ENCODE measurements around the gene NINJ1. TPM values are rescaled to one million over a fixed set of nuclear protein-coding genes. Genes with fewer than 3 reads are reported as not detected.
"Not testable (repeated sequence)": the region's sequence is repeated elsewhere in the genome, so short reads cannot be mapped to it uniquely, and the experiment has no call there.

NINJ1 gene
- total and polyA plus RNA-seq, 8 donors = 9.3 to 153 (median 34.6) TPM

DNA sequence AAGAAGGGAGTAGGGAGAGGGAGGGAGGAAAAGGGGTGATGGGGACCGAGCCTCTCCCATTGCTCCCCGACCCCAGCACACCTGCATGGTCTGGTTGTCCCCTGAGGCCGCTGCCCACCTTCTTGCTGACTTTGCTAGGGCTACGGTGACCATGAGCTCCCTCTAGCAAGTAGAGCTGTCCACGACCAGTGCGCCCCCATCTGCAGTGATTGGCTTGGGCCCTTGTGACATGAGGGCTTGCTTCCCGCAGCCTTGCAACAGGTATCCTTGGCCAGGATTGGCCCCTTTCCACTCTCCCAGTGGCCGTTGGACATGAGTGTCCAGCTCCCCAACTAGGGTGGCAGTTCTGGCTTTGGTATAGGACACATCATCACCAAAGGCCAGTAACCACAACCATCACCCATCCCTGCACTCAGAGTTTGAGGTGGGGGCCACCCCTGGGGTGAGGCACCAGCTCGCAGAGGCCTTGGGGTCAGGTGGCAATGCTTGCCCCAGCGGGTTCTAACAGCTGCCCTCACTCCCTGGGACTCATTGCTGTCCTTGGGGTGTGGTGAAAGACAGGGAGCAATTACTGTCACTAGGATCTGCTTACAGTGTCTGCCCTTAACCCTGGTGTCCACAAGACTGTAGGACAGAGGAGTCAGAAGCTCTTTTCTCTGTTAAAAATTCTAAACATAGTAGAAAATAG lies 17.2 kb upstream of the NINJ1 start:
- TF ChIP-seq POLR2A (IDR thresholded peaks at IDR 0.05) = no peak
- TF ChIP-seq, protein P1, sequence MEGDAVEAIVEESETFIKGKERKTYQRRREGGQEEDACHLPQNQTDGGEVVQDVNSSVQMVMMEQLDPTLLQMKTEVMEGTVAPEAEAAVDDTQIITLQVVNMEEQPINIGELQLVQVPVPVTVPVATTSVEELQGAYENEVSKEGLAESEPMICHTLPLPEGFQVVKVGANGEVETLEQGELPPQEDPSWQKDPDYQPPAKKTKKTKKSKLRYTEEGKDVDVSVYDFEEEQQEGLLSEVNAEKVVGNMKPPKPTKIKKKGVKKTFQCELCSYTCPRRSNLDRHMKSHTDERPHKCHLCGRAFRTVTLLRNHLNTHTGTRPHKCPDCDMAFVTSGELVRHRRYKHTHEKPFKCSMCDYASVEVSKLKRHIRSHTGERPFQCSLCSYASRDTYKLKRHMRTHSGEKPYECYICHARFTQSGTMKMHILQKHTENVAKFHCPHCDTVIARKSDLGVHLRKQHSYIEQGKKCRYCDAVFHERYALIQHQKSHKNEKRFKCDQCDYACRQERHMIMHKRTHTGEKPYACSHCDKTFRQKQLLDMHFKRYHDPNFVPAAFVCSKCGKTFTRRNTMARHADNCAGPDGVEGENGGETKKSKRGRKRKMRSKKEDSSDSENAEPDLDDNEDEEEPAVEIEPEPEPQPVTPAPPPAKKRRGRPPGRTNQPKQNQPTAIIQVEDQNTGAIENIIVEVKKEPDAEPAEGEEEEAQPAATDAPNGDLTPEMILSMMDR (IDR thresholded peaks at IDR 0.05) = no peak
- TF ChIP-seq EP300 (IDR thresholded peaks at IDR 0.05) = no peak
- TF ChIP-seq POLR2AphosphoS5 (IDR thresholded peaks at IDR 0.05) = no peak
- WGBS, 5 donors = 84 to 92% (median 87%) methylated on average over 10 of the region's 10 CpGs
- H3K9me3 ChIP-seq = no peaks in the 10 kb centered on the region
- H3K36me3 ChIP-seq = no peaks in the 10 kb centered on the region
- no peak overlapping the region for H3K4me3 ChIP-seq
- intact Hi-C loops (cut with DNase I; ENCODE audit: low total_unique reads) = no loop called here
- H3K27me3 ChIP-seq = no peaks in the 10 kb centered on the region
- H3K4me1 ChIP-seq = no peaks in the 10 kb centered on the region
- H3K27ac ChIP-seq = no peak overlapping the region
- no peak for DNase-seq

DNA sequence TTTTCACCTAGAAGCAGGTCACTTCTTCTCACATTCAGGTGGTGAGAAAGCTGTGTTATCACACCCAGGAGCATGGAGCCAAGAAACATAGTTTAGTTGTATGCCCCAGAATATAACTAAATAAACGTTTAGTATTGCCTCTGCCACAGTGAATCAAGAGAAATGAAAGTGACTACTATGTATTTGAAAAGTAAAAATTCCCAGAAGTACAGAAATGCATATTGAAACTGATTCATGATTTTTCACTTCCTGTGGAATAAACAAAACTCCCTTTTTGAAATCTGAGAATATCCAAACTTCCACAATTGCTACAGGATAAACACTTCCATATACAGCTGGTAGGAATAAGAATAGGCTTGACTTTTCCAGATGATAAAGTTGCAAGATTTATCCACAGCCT lies 15.3 kb upstream of the NINJ1 start:
- Histone ChIP-seq H3K9me3 (no peaks in the 10 kb centered on the region), H3K27ac (no peak overlapping the region), H3K36me3 (no peaks in the 10 kb centered on the region), H3K4me1 (peaks cover 0 to 3% (median under 1%) of the 10 kb centered on the region in 4 donors), H3K4me3 (no peak overlapping the region), H3K27me3 (no peaks in the 10 kb centered on the region)
- TF ChIP-seq EP300 (IDR thresholded peaks at IDR 0.05) = no peak
- TF ChIP-seq, protein P1 (IDR thresholded peaks at IDR 0.05) = no peak
- no peak for TF ChIP-seq POLR2A (IDR thresholded peaks at IDR 0.05)
- TF ChIP-seq POLR2AphosphoS5 (IDR thresholded peaks at IDR 0.05) = no peak
- intact Hi-C loops (cut with DNase I; ENCODE audit: low total_unique reads) = no loop called here
- DNase-seq = no peak
- 5 to 19% (median 11%) methylated on average over 1 of the region's 1 CpG for WGBS, 5 donors

DNA sequence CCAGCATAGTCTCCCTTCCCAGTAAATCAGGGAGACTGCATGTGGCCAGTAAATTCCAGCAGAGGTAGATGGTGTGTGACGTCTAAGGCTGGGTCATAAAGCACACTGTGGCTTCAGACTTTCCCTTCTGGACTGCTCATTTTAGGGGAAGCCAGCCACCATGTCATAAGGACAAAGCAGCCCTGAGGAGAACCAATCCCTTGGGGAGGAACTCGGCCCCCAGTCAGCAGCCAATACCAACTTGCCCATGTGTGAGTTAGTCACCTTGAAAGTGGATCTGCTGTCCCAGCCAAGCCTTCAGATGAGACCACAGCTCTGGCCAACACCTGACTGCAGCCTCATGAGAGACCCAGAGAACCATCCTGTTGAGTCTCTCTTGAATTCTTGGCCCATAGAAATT lies 14.7 kb upstream of the NINJ1 start:
- 85 to 95% (median 86%) methylated on average over 2 of the region's 2 CpGs for WGBS, 5 donors
- Histone ChIP-seq H3K36me3 (no peaks in the 10 kb centered on the region), H3K27ac (no peak overlapping the region), H3K9me3 (no peaks in the 10 kb centered on the region), H3K4me3 (no peak overlapping the region), H3K4me1 (peaks cover 6 to 9% (median 7%) of the 10 kb centered on the region in 4 donors), H3K27me3 (no peaks in the 10 kb centered on the region)
- intact Hi-C loops (cut with DNase I; ENCODE audit: low total_unique reads) = no loop called here
- no peak for DNase-seq
- TF ChIP-seq POLR2AphosphoS5 (IDR thresholded peaks at IDR 0.05) (no peak), EP300 (IDR thresholded peaks at IDR 0.05) (no peak), POLR2A (IDR thresholded peaks at IDR 0.05) (no peak)
- TF ChIP-seq, protein P1 (IDR thresholded peaks at IDR 0.05) = no peak

DNA sequence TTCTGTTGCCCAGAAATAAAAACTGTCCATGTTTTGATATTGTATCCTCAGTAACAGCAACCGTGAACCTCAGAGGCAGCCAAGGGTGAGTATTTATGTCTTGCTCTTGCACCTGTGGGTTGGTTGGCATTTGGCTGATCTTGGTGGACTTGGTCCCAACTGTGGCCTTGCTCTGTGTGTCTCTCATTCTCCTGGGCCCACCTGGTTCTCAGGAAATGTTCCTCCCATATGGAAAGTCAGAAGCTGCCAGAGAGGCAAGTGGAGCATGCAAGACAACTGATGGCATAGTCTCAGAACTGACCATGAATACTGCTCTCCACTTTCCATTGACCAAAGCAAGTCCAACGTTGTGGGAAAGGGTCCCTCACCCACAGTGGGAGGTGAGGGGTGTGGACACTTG lies 13.6 kb upstream of the NINJ1 start:
- Histone ChIP-seq H3K36me3 (no peaks in the 10 kb centered on the region), H3K9me3 (no peaks in the 10 kb centered on the region), H3K27me3 (no peaks in the 10 kb centered on the region), H3K27ac (no peak overlapping the region), H3K4me1 (peaks cover 6 to 11% (median 7%) of the 10 kb centered on the region in 4 donors), H3K4me3 (no peak overlapping the region)
- TF ChIP-seq POLR2AphosphoS5 (IDR thresholded peaks at IDR 0.05) (no peak), POLR2A (IDR thresholded peaks at IDR 0.05) (no peak), EP300 (IDR thresholded peaks at IDR 0.05) (no peak)
- TF ChIP-seq, protein P1 (IDR thresholded peaks at IDR 0.05) = no peak
- no peak for DNase-seq
- intact Hi-C loops (cut with DNase I; ENCODE audit: low total_unique reads) = no loop called here
- 68 to 75% (median 72%) methylated on average over 2 of the region's 2 CpGs for WGBS, 5 donors

DNA sequence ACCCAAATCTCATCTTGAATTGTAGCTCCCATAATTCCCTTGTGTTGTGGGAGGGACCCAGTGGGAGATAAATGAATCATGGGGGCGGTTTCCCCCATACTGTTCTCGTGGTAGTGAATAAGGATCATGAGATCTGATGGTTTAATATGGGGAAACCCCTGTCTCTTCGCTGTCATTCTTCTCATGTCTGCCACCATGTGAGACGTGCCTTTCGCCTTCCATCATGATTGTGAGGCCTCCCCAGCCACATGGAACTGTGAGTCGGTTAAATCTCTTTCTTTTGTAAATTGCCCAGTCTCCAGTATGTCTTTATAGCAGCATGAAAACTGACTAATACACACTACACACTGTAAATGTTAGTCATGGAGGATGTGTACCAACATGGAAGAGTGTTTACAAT lies 12.6 kb upstream of the NINJ1 start:
- H3K27me3 ChIP-seq; DNase-seq; H3K27ac ChIP-seq; H3K4me3 ChIP-seq; intact Hi-C loops (cut with DNase I; ENCODE audit: low total_unique reads); H3K36me3 ChIP-seq; H3K9me3 ChIP-seq: not testable (repeated sequence)
- WGBS, 5 donors = 80 to 87% (median 85%) methylated on average over 6 of the region's 6 CpGs
- H3K4me1 ChIP-seq = peaks cover 6 to 11% (median 7%) of the 10 kb centered on the region in 4 donors
